ENCODE measurements around the gene TEKT3.

TEKT3 gene

GRCh38 chr17:15289285-15290183 lies 51.9 kb downstream of the TEKT3 start:
- H3K4me3 ChIP-seq (ENCODE audit: low read depth, low read length), result no peak overlapping the region
- DNase-seq (ENCODE audit: low read depth), result no peak
- no peak for TF ChIP-seq CTCF (IDR thresholded peaks at IDR 0.05; ENCODE audit: insufficient read depth, low read depth, low read length, missing control alignments)

GRCh38 chr17:15288859-15289258 lies 52.5 kb downstream of the TEKT3 start:
- TF ChIP-seq CTCF (IDR thresholded peaks at IDR 0.05; ENCODE audit: insufficient read depth, low read depth, low read length, missing control alignments), result no peak
- H3K4me3 ChIP-seq (ENCODE audit: low read depth, low read length), result no peak overlapping the region
- DNase-seq (ENCODE audit: low read depth), result no peak

GRCh38 chr17:15287538-15288267 lies 53.7 kb downstream of the TEKT3 start:
- TF ChIP-seq CTCF (IDR thresholded peaks at IDR 0.05; ENCODE audit: insufficient read depth, low read depth, low read length, missing control alignments), result no peak
- no peak for DNase-seq (ENCODE audit: low read depth)
- H3K4me3 ChIP-seq (ENCODE audit: low read depth, low read length), result no peak overlapping the region

- DNase-seq (ENCODE audit: low read depth), result no peak
- no peak overlapping the region for H3K4me3 ChIP-seq (ENCODE audit: low read depth, low read length)
- no peak for TF ChIP-seq CTCF (IDR thresholded peaks at IDR 0.05; ENCODE audit: insufficient read depth, low read depth, low read length, missing control alignments)
These were observed 55.9 kb downstream of the TEKT3 start for GRCh38 chr17:15285466-15285865.

GRCh38 chr17:15284537-15284936 lies 56.9 kb downstream of the TEKT3 start:
- no peak overlapping the region for H3K4me3 ChIP-seq (ENCODE audit: low read depth, low read length)
- no peak for DNase-seq (ENCODE audit: low read depth)
- no peak for TF ChIP-seq CTCF (IDR thresholded peaks at IDR 0.05; ENCODE audit: insufficient read depth, low read depth, low read length, missing control alignments)

GRCh38 chr17:15284107-15284506 lies 57.3 kb downstream of the TEKT3 start:
- DNase-seq (ENCODE audit: low read depth), result no peak
- TF ChIP-seq CTCF (IDR thresholded peaks at IDR 0.05; ENCODE audit: insufficient read depth, low read depth, low read length, missing control alignments), result no peak
- no peak overlapping the region for H3K4me3 ChIP-seq (ENCODE audit: low read depth, low read length)
